HG03025 (cell line): ENCODE results near the gene CCNE1.
A peak's percentile ranks its signal among the peaks of the same experiment; 100 is the strongest.

ENCODE experiments used
- ATAC-seq: cut with Tn5 transposase; IDR thresholded peaks from one replicate; pipeline ENCODE4 v1.9.1; 2021; ENCODE audit warnings: mild to moderate bottlenecking, moderate library complexity; ENCODE audit not compliant: unreplicated experiment, low FRiP score

The CCNE1 gene

GRCh38 chr19:29872224-29872731, 60.5 kb downstream of the CCNE1 start:
- no peak for ATAC-seq

- peak; percentile 51 for ATAC-seq
Observed at GRCh38 chr19:29873024-29873800, 61.4 kb downstream of the CCNE1 start.
